NCI-H526 (cell line): ENCODE measurements around the gene CFB.
"Not testable (repeated sequence)": the region's sequence is repeated elsewhere in the genome, so short reads cannot be mapped to it uniquely, and the experiment has no call there.

Source experiments
- DNase-seq, 2 experiments: peaks; one replicate each; lab custom pipeline; 2025; lab: John Stamatoyannopoulos, UW

CFB gene

DNA sequence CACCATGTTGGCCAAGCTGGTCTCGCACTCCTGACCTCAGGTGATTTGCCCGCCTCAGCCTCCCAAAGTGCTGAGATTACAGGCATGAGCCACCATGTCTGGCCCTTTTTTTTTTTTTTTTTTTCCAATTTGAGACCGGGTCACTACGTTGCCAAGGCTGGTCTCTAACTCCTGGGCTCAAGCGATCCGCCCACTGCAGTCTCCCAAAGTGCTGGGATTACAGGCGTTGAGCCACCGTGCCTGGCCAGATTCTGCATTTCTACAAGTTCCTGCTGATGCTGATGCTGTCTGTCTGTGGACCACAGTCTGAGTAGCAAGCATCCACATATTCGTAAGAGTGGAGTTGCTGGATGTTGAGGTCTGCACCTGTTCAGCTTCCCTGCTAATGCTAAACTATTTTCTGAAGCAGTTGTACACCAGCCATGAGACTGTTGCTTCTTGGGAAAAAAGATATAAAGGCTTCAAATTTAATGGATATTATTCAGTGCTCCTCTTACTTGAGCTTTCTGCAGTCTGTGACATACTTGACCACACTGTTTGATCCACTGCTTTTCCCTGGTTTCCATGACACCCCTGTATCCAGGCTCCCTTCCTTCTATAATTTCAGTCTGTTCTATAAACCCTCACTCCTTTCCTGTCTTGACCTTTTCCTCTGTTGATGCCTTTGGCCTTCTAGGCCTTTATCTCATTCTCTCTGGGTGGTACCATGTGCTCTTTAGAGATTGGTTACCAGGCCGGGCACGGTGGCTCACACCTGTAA lies 33.9 kb upstream of the CFB start:
- DNase-seq = no peak

DNA sequence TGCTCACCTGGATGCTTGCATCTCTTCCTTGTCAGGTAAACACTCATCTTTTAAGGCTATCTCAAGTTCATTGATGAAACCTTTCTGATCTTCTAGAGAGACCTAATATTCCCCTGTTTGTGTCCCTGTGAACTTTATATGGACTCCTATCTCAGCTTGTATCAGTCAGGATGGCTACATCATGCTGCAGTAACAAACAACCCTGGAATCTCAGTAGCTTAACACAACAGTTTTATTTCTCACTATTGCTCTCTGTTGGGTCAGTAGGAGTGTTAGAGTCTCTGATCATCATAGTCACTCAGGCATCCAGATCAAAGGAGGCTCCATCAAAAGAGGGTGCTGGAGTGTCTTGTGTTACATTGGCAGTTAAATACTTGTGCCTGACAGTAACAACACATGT lies 30.5 kb upstream of the CFB start:
- no peak for DNase-seq

DNA sequence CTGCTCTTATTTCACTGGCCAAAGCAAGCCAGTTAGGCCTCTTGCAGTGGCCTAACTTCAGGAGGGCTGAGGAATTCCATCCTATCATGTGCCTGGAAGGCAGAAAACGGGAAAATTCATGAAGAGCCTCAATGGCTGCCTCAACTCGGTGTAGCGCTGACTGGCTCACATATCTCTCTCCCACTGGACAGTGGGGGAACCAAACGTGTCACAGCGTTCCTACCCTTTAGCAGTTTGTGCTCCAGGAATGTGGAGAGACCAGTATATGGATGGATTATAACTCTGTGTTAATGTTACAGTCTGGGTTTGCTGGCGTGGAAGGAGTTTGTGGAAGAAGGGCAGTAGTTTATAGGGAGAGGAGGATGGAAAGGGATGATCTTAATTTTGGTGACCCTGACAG lies 30.1 kb upstream of the CFB start:
- DNase-seq = no peak

DNA sequence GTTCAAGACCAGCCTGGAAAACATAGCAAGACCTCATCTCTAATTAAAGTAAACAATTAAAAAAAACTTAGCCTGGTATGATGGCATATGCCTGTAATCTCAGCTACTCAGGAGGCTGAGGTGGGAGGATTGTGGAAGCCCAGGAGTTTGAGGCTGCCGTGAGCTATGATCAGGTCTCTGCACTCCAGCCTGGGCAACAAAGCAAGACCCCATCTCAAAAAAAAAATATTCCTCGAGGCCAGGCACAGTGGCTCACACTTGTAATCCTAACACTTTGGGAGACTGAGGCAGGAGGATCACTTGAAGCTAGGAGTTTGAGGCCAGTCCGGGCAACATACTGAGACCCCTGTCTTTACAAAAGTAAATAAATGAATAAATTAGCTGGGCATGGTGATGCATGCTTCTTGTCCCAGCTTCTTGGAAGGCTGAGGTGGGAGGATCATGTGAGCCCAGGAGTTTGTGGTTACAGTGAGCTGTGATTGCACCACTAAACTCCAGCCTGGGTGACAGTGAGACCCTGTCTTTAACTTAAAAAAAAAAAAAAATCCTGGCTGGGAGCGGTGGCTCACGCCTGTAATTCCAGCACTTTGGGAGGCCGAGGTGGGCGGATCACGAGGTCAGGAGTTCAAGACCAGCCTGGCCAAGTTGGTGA lies 27.7 kb upstream of the CFB start:
- DNase-seq = no peak

DNA sequence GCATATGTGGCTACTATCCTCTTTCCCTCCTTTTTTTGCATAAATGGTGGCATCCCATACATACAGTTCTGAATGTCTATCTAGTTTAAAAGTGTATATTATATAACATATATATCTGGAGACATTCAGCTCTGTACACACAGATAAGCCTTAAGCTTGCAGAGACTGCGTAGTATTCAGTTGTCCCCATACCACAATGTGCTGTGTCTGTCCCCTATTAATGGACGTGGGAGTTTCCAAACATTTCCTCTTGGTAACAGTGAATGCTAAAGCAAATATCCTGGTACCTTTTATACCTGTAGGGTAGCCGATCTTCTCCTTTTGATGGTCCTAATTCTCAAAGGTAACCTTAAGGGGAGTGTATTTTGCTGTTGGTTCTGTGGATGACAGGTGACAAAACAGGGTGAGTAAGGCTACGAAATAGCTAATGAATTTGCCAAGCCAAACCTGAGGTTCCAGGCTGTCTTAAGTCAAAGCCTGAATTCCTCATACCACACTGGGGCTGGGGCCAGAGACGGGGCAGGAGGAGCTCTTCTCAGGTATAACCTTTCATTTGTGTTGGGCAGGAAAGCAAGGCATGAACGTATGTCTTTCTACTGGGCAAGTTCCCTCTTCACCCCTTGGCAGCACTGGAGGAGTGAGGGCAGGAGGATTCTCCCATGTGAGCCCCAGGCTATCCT lies 26.1 kb upstream of the CFB start:
- DNase-seq = no peak

DNA sequence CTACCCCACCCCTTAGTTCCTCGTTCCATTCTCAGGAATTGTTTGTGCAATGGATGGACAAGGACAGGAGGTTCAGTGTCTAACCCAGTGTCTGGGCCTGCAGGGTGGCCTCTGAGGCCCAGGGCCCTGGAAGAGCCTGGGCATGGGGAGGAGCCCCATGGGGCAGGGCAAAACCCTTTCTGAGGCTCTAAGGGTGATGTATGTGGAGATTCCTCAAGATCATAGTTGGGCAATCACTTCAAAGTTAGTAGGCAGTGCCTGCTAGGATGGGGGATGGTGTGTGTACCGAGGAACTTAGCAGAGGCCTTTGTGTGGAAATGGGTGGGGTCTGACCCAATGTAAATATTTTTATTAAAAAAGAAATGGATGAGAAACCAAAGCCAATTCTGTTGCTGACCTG lies 25.1 kb upstream of the CFB start:
- DNase-seq = no peak

DNA sequence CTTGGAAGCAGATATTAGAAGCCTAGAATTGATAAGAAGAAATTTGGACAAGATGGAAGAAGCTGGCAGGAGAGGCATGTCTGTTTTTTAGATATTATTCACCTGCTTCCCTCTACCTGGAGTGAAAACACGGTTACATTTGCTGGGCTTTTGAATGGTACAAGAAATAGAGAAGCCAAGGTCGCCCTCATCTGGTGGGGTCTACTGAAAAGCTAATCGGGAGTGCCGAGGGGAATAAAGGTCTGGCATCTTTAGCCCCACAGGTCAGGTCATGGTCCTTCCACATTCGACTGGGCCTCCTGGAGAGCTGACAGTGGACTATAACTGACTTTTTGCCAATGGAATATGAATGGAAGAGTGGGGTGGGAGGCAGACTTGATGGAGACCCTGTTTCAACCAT lies 23.0 kb upstream of the CFB start:
- DNase-seq = peak in 1 of 2 experiments; percentile 49

DNA sequence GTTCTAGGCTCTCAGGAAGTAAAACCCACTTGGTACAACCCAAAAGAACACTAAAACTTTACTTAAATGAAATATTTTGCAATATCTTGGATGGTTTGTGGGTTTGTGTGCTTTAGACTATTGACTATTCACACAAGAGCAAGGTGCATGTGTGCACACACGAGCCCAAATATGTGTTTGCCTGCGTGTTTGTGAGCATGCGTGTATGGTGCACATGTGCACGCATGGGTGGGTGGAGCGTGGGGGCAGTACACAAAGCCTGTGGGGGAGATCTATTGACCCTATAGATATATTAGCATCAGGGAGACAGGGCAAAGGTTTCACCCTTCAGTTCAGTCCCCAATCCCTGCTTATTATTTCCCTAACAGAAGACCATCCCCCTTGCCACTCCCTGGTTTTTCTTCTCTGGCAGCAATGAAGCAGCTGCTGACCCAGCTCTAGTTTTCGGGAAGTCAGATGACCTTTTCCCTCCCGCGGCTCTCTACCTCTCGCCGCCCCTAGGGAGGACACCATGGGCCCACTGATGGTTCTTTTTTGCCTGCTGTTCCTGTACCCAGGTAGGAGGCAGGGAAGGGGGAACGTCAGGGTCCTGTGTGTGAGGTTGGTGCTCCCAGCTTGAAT lies 18.5 kb upstream of the CFB start, which contains the start of gene C2:
C2 (plus strand) TSS at position 476 of the 621 bp plus-strand sequence; CDS start at position 512, 36 bp downstream.
- no peak for DNase-seq

DNA sequence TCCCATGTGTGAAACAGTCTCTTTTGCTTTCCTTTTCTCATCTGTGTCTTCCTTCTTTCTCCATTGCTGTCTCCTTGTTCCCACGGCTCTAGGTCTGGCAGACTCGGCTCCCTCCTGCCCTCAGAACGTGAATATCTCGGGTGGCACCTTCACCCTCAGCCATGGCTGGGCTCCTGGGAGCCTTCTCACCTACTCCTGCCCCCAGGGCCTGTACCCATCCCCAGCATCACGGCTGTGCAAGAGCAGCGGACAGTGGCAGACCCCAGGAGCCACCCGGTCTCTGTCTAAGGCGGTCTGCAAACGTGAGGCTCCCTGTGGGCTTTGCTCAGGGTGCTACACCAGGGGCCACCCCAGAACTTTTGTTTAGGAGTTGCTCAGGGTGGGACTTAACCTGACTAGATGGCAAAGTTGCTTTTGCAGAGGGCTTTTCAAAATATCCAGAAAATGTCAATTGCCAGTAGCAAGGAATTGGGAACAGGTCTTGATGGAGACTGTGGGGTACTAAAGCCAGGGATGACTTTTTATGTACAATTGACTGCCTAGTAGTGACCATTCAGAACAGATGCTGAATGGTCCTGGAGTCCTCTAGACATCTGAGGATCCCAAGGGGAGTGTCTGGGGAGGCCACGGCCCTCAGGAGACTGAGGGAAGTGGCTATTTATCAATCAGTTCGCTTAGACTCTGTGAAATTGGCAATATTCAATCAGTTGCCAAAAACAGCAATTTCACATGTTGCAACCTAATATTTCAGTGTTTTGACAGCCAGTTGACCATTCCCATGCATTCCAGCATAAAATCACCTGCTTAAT lies 17.8 kb upstream of the CFB start:
- DNase-seq = no peak

DNA sequence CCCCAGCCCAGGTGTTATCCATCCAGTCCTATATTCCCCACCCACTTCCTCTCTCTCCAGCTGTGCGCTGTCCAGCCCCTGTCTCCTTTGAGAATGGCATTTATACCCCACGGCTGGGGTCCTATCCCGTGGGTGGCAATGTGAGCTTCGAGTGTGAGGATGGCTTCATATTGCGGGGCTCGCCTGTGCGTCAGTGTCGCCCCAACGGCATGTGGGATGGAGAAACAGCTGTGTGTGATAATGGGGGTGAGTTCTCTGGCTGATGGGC lies 17.3 kb upstream of the CFB start:
- DNase-seq = no peak

DNA sequence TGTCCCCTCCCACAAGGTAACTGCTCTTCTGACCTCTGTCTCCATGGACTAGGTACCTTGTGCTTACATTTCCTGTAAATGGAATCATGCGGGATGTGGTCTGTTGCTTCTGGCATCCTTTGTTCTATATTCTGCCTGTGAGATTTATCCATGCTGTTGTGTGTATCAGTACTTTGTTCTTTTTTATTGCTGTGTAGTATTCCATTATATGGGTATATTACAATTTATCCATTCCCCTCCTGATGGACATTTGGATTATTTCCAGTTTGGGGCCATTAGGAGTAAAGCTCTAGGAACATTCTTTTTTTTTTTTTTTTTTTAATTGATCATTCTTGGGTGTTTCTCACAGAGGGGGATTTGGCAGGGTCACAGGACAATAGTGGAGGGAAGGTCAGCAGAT lies 14.9 kb upstream of the CFB start:
- DNase-seq = no peak

DNA sequence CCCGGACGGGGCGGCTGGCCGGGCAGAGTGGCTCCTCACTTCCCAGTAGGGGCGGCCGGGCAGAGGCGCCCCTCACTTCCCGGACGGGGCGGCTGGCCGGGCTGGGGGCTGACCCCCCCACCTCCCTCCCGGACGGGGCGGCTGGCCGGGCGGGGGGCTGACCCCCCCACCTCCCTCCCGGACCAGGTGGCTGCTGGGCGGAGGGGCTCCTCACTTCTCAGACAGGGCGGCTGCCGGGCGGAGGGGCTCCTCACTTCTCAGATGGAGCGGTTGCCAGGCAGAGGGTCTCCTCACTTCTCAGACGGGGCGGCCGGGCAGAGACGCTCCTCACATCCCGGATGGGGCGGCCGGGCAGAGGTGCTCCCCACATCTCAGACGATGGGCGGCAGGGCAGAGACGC lies 13.8 kb upstream of the CFB start:
- DNase-seq = not testable (repeated sequence)

DNA sequence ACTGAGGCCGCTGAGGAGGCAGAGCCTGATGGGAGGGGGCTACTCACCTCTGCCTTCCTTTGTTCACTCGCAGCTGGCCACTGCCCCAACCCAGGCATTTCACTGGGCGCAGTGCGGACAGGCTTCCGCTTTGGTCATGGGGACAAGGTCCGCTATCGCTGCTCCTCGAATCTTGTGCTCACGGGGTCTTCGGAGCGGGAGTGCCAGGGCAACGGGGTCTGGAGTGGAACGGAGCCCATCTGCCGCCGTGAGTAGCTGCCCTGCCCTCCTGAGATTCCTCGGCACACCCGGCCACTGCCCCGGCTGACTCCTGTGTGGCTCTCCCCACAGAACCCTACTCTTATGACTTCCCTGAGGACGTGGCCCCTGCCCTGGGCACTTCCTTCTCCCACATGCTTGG lies 12.4 kb upstream of the CFB start:
- no peak for DNase-seq

DNA sequence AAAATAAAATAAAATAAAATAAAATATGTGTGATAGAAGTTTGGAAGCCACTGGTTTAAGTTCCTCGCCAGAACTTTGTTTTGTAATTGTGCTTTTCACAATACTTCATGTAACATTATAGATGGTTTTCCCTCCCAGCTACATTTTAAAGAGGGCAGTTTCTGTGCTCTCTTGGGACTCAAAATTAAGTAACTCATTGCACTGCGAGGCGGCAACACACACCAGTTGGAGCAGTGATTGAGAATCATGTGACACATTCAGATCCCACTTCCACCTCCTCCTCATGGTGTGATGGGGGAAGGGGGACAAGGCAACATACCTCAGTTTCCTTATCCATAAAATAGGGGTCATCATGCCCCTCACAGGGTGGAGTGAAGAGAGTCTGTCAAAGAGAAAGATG lies 10.9 kb upstream of the CFB start:
- no peak for DNase-seq

DNA sequence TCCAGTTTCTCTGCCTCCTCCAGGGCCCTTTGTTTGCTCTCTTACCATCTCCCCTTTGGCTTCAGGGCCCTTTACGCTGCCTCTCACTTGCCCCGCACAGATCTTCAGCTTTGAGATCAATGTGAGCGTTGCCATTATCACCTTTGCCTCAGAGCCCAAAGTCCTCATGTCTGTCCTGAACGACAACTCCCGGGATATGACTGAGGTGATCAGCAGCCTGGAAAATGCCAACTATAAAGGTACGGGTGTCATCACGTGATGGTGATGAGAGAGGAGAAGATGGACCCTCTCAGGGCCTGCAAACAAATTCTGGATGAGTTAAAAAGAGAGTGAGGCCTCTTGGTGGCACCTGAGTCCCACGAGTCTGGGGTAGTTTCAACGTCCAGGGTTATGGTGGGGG lies 10.1 kb upstream of the CFB start:
- DNase-seq = no peak

DNA sequence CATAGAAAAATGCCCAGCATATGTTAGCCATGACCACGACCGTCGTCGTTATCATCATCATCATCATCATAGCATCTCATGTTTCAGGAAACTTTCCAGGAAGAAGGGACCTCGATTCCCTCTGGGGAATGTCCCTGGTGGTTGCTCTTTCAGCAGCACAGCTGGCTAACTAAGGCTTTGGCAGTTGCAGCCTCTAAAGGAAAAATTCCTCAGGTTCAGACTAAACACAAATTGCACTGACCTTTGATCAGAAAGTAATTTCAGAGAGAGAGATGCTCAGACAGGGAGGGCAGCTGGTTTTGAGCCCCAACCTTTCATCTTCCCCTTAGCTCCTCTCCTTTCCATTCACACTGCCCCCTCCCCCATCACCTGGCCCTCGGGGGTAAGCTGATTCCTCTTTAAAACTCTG lies 5.6 kb upstream of the CFB start:
- peak; percentile 26 to 50 for DNase-seq

DNA sequence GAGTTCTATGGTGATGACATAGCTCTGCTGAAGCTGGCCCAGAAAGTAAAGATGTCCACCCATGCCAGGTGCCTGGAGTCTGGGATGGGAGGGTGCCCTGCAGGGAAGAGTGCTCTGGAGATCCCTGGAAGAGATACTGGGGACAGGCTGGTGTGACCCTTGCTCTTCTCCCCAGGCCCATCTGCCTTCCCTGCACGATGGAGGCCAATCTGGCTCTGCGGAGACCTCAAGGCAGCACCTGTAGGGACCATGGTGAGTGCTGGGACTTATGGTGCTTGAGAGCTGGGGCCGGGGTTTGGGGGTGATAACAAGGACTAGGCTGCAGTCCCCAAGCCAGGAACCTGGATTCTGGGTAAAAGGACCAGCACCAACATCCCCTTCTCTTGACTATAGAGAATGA lies 2.2 kb upstream of the CFB start:
- no peak for DNase-seq

DNA sequence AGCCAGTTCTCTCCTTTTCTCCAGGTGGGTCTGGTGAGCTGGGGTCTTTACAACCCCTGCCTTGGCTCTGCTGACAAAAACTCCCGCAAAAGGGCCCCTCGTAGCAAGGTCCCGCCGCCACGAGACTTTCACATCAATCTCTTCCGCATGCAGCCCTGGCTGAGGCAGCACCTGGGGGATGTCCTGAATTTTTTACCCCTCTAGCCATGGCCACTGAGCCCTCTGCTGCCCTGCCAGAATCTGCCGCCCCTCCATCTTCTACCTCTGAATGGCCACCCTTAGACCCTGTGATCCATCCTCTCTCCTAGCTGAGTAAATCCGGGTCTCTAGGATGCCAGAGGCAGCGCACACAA lies 765 bp upstream of the CFB start:
- DNase-seq = no peak

DNA sequence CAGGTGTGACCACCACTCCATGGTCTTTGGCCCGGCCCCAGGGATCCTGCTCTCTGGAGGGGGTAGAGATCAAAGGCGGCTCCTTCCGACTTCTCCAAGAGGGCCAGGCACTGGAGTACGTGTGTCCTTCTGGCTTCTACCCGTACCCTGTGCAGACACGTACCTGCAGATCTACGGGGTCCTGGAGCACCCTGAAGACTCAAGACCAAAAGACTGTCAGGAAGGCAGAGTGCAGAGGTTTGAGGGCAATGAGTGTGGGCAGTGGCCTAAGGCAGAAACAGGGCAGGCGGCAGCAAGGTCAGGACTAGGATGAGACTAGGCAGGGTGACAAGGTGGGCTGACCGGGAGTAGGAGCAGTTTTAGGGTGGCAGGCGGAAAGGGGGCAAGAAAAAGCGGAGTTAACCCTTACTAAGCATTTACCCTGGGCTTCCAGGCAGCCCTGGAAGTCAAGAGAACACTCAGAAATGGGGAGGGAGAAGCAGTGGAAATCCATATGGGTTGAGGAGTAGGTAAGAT lies 533 bp downstream of the CFB start:
- no peak for DNase-seq

DNA sequence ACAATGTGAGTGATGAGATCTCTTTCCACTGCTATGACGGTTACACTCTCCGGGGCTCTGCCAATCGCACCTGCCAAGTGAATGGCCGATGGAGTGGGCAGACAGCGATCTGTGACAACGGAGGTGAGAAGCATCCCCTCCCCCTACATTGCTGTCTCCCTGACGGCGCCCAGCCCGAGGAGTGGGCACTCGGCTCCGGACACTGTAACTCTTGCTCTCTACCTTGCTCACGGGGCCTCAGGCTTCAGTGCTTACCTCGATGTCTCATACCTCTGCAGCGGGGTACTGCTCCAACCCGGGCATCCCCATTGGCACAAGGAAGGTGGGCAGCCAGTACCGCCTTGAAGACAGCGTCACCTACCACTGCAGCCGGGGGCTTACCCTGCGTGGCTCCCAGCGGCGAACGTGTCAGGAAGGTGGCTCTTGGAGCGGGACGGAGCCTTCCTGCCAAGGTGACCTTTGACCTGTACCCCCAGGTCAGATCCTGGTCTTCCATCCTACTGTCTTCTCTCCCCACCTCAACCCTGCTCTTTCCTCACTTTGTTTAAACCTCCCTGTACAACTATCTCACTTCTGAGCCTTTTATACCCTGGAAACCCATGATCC lies 1.3 kb downstream of the CFB start:
- no peak for DNase-seq

DNA sequence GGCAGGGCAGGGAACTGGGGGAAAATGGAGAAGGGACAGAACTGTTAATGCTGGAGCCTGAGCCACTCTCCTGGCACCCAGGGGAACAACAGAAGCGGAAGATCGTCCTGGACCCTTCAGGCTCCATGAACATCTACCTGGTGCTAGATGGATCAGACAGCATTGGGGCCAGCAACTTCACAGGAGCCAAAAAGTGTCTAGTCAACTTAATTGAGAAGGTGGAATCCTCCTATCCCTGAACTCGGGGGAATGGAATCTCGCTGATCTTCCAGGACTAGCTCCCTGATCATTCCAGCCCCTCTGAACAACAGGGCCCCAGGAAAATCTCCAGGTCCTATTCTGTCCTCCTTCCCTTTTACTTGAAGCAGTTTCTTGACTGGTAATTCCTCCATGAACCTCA lies 2.0 kb downstream of the CFB start:
- no peak for DNase-seq

DNA sequence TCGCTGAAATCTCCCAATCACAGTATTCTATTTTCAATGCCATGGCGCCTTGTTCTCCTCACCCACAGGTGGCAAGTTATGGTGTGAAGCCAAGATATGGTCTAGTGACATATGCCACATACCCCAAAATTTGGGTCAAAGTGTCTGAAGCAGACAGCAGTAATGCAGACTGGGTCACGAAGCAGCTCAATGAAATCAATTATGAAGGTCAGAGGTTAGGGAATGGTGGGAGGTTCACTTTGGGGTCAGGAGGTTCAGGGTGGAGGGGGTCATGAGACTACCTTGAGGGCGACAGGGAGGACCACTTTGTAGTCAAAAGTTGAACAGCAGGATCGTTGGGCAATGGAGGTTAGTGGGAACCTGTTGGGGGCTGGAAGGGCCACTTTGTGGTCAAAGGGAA lies 2.4 kb downstream of the CFB start:
- DNase-seq = no peak
